GM21786 (cell line): Measurements from ENCODE around the gene TRIM44.
"Not testable (repeated sequence)": the region's sequence is repeated elsewhere in the genome, so short reads cannot be mapped to it uniquely, and the experiment has no call there.

Source experiments
- ATAC-seq: cut with Tn5 transposase; IDR thresholded peaks from one replicate; pipeline ENCODE4 v1.9.1; 2021; ENCODE audit not compliant: unreplicated experiment

TRIM44 gene

GRCh38 chr11:35714882-35715627, 52.5 kb downstream of the TRIM44 start:
- ATAC-seq: peak; percentile 81

- not testable (repeated sequence) for ATAC-seq
Measured at GRCh38 chr11:35715677-35716076, 53.1 kb downstream of the TRIM44 start.

GRCh38 chr11:35717043-35717442, 54.5 kb downstream of the TRIM44 start:
- no peak for ATAC-seq

- no peak for ATAC-seq
Measured at GRCh38 chr11:35717520-35717919, 54.9 kb downstream of the TRIM44 start.

- ATAC-seq: peak; percentile 49
Measured at GRCh38 chr11:35721651-35722282, 59.2 kb downstream of the TRIM44 start.

- no peak for ATAC-seq
Measured at GRCh38 chr11:35722641-35723040, 60.1 kb downstream of the TRIM44 start.

- ATAC-seq: no peak
Measured at GRCh38 chr11:35723493-35723892, 60.9 kb downstream of the TRIM44 start.

- ATAC-seq: peak; percentile 48
Measured at GRCh38 chr11:35723913-35724312, 61.3 kb downstream of the TRIM44 start.

- ATAC-seq: no peak
Measured at GRCh38 chr11:35725885-35726284, 63.3 kb downstream of the TRIM44 start.

- no peak for ATAC-seq
Measured at GRCh38 chr11:35727140-35727539, 64.6 kb downstream of the TRIM44 start.

- ATAC-seq: no peak
Measured at GRCh38 chr11:35730254-35730653, 67.7 kb downstream of the TRIM44 start.

- no peak for ATAC-seq
Measured at GRCh38 chr11:35734669-35735410, 72.3 kb downstream of the TRIM44 start.

GRCh38 chr11:35735411-35735810, 72.8 kb downstream of the TRIM44 start:
- ATAC-seq: no peak

- ATAC-seq: no peak
Measured at GRCh38 chr11:35735903-35736302, 73.3 kb downstream of the TRIM44 start.

GRCh38 chr11:35736952-35737351, 74.4 kb downstream of the TRIM44 start:
- no peak for ATAC-seq

GRCh38 chr11:35740061-35740799, 77.7 kb downstream of the TRIM44 start:
- no peak for ATAC-seq

- ATAC-seq: no peak
Measured at GRCh38 chr11:35742707-35743454, 80.3 kb downstream of the TRIM44 start.

- ATAC-seq: peak; percentile 47
Measured at GRCh38 chr11:35746356-35747153, 84.0 kb downstream of the TRIM44 start.

GRCh38 chr11:35747668-35748067, 85.1 kb downstream of the TRIM44 start:
- no peak for ATAC-seq

- no peak for ATAC-seq
Measured at GRCh38 chr11:35748644-35749043, 86.1 kb downstream of the TRIM44 start.
